GM18502 (cell line): ENCODE results near the gene FAM20C.

Source experiments
- ATAC-seq: cut with Tn5 transposase; IDR thresholded peaks from one replicate; pipeline ENCODE4 v1.9.1; 2021; ENCODE audit warnings: mild to moderate bottlenecking; ENCODE audit not compliant: unreplicated experiment, poor library complexity

FAM20C gene

DNA sequence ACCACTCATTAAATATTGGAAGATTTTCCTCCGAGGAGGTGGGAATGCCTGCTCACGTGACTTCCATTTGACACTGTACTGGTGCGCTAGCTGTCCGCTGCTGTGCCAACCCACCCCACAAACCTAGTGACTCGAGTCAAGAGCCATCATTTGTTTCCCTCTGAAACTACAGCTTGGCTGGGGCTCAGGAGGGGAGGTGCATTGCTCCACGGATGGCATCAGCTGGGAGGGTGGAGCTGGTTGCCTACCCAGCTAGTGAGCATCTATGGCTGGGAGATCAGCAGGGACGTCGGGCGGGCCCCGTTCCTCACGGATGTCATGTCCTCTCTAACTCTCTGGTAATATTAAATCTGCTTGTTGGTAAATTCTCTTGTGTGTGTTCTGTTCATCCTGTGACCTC, 88.1 kb downstream of the FAM20C start:
- ATAC-seq = no peak

DNA sequence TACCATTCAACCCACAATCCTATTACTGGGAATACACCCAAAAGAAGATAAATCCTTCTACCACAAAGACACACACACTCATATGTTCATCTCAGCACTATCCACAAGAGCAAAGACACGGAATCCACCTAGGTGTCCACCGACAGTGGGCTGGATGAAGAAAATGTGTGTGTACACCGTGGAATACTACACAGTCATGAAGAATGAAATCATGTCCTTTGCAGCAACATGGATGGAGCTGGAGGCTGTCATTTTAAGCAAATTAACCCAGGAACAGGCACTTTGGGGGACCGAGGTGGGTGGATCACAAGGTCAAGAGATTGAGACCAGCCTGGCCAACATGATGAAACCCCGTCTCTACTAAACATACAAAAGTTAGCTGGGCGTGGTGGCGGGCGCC, 89.3 kb downstream of the FAM20C start:
- ATAC-seq = no peak

DNA sequence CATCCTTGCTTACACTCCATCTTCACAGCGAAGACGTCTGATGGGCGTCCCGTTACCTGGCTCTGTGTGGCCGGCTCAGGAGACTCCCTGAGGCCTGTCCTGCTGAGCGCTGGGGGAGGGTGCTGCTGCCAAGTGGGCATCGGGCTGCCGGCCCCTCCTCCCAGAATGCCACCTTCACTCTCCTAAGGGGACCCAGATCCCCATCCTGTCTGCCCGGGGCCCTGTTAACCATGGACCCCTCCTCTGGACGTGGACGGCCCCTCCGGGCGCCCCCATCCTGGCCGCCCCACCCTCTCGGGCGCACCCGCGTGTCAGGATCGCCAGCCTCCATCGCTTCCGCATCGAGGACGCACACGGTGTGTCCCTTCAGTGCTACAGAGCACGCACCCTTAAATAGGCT, 90.2 kb downstream of the FAM20C start:
- ATAC-seq = no peak

DNA sequence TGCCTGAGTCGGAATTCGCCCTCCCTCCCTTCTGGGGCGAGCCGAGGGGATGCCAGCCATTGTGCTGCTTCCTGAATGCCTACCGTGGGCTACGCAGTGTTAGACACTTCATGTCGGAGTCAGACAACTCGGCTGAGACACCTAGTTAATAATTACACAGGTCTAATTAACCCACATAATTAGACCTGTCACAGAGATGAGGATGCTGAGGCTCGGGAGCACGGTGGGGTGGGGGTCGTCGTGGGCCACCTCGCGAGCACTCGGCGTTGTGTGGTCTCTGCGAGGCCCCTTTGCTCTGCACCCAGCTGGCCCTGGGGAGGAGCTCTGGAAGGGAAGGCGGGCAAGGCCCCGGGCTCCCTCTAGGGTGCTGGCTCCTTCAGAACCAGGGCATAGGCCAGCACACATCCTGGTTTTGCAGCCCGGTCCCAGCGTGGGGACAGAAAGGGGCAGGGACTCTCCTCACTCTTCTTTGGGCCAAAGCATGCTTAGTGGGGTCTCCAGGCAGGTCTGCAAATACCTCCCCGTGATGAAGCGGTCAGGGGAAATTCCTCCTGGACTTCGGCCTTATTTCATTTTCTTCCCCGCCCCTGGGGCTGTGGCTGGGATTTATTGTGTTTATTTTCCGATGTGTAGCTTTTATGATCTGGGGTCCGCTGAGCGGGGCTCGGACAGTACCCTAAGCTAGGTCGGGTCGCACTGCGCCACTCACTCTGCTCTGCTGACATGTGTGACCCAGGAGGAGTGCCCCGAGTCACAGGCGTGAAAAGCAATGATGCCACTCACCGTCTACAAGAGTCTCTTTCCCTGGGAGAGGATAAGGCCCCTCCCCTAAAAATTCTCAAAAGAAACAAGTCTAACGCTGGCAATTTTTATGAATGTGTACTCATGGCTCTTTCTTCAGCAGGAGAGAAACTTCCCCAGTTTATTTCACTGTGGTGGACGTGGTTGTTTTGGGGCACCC, 92.7 kb downstream of the FAM20C start:
- no peak for ATAC-seq

DNA sequence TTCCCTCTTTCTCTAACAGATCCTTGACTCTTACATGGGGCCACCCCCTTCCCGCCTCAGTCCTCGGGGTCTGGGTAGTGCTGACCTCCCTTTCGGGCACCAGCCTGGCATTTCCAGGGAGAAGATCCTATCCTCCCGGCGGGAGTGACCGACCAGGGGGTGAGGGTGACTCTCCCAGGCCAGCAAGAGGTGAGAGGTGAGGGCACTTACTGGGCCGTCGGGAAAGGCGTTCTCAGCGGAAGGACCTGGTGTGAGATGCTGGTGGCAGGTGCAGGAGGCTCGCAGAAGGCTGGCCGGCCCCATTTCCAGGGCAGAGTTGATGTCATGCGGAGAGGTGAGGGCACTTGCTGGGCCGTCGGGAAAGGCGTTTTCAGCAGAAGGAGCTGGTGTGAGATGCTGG, 93.4 kb downstream of the FAM20C start:
- no peak for ATAC-seq

DNA sequence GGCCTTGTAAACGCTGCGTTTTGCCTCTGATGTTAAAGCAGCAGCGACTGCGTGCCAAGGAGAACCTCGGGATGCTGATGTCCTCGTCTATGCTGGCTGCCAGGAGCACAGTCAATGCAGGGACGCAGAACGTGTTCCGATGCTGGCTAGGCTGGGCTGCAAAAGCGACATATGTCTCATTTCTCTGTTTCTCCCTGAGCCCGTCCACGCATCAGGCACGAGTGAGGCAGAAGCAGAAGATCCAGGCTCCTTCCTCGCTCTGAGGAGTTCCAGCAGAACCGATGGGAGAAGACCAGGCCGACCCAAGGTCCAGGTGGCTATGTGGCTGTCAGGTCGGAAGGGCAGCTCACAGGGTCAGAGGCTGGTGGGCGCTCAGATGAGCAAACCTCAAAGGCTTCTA, 93.9 kb downstream of the FAM20C start:
- ATAC-seq = no peak

DNA sequence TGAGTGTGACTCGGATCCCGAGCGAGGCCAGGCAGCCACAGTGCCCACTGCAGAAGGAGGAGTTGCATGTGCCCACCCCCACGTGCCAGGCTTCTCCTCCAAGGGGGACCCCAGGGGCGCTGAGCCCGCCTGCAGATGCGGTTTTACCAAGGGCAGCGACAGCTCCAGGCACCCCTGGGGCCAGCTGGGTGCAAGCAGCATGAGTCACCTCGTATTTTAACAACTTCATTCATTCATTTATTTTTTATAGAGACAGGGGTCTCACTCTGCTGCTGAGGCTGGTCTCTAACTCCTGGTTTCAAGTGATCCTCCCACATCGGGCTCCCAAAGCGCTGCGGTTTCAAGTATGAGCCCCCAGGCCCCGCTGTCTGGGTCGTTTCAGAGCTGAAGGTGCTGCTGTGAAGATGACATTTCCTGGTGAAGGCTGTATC, 96.3 kb downstream of the FAM20C start:
- ATAC-seq = no peak

DNA sequence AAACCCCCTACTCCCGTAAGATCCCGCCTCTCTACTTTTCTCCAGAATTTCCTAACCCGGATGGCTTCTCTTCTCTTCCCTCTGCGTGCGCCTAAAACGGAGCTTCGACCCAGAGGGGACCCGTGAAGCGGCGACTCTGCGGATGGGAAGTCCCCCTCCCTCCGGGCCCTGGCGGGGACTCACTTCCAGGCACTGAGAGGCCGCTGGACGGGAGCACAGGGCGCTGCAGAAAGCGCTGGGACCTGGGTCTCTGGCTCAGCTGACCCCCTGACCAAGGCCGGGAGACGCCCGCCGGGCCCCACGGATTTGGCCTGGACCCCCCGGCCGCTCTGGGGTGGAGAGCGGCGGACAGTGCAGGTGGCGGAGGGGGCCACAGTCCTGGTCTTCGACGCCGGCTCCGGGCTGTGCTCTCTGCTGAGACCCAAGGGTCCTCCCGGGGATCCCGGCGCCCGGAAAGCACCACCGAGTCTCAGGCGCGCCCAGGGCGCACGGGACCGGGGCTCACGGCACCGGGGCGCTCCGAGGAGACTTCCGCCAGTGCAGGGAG, 96.9 kb downstream of the FAM20C start:
- ATAC-seq = no peak

DNA sequence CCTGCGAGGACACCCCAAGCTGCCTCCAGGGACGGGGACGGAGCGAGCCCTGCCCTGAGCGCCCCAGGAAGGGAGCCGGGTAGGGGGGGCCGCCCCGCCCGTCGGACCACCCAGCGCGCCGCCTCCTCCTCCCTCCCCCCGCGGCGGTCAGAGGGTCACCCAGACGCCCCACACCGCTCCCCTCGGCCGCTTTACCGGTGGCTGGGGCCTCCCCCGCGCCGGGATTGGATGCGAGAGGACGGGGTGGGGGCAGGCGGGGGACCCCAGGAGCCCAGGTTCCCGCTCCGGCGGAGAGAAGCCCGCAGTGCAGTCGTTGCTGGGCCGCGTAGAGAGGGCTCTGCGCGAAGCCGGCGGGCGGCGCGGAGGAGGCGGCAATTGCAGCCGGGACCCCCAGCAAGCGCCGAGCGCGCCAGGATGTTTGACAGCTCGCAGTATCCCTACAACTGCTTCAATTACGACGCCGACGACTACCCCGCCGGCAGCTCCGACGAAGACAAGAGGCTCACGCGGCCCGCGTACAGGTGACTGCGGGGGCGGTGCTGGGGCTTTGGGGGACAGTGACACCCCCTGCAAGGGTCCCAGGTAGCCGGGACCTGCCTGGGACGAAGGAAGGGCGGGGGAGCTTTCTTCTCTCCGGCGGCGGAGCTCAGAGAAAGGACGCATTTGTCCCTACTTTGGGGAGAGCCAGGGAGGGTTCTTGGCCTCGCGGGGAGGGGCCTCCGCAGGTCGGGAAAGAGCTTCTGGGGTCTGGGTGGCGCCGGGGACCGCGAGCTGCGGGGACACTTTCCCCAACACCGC, 97.6 kb downstream of the FAM20C start, which contains the start of gene FOXL3:
Gene FOXL3, plus strand, starts transcription at position 415 of the 798 bp plus-strand sequence. Its CDS starts 0 bp downstream, at position 415.
- ATAC-seq = no peak

DNA sequence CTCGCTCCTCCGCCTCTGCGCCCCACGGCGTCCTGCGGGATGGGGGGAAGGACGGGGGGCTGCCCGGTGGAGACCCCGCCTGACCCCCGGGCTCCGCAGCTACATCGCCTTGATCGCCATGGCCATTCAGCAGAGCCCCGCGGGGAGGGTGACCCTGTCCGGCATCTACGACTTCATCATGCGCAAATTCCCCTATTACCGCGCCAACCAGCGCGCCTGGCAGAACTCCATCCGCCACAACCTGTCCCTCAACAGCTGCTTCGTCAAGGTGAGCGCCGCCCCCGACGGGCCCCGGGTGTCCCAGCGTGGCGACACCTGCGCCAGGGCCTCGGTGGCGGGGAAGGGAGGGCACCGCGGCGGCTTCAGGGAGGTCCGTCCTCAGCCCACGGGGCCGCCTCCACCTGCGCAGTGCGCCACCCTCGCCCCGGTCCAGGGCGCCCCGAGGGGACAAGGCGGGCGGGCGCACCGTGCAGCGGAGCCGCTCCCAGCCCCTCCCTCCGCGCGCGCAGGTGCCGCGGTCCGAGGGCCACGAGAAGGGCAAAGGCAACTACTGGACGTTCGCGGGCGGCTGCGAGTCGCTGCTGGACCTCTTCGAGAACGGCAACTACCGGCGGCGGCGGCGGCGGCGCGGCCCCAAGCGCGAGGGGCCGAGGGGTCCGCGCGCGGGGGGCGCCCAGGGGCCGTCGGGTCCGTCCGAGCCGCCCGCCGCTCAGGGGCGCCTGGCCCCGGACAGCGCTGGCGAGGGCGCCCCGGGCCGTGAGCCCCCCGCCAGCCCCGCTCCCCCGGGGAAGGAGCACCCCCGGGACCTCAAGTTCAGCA, 98.4 kb downstream of the FAM20C start:
- no peak for ATAC-seq

DNA sequence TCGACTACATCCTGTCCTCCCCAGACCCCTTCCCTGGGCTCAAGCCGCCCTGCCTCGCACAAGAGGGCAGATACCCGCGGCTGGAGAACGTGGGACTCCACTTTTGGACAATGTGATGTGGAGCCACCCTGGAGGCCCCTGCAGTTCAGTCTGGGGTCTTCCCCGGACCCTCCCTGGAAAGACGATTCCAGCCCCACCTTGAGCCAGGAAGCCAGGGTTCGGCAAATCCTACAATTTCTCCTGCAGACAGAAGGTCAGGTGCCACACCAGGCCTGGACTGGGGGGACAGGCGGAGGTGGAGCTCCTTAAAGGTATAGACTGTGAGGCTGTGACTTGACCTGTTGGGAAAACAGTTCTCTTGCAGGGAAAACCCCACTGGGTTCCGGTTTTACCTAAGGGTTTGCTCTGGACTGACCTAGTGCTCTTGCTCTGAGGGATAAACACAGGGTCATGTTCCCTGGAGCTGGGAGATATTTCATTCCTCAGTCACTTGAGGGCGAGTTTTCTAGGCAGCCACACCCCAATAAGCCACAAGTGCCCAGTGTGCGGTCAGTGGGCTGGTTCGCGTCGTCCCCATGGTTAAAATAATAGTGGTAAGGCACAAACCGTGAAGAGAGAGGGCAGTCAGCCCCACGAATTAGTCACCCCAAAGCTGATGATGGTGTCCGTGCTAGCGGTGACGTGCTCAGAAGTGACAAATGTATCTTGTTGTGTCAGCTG, 99.2 kb downstream of the FAM20C start:
- no peak for ATAC-seq

DNA sequence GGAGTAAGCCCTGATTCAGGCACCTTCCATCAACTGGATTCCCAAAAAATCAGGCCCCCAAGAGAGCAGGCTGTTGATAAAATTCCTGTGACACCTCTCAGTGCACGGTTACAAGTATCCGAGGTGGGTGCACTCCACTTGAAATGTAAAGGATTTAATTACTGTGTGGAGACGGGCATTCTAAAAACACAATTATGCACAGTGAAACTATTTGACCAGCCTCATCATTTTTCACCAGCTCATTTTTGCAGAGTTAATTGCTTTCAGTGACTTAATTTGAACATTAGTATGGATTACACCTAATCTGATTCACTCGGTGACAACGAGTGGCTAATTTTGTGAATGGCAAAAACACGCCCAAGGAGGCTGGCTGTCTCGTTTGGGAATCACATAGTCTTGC, 99.9 kb downstream of the FAM20C start:
- no peak for ATAC-seq

DNA sequence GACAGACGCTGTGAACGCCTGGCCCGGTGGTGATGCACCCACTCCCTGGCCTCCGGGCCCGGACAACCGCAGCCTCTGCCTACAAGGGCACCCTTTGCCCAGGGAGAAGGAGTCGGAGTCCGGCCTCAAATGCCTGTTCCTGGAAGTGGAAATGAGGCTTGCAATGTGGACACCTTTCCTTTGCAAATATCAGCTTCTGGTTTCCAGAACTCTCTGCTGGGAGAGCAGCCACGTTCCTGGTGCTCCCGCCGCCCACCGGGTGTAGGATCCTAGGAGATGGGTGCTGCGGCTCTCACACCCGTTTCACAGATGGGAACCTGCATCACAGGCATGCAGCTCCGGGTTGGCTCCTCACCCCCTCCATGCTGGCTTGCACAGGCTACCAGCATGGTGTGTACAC, 100.5 kb downstream of the FAM20C start:
- no peak for ATAC-seq

DNA sequence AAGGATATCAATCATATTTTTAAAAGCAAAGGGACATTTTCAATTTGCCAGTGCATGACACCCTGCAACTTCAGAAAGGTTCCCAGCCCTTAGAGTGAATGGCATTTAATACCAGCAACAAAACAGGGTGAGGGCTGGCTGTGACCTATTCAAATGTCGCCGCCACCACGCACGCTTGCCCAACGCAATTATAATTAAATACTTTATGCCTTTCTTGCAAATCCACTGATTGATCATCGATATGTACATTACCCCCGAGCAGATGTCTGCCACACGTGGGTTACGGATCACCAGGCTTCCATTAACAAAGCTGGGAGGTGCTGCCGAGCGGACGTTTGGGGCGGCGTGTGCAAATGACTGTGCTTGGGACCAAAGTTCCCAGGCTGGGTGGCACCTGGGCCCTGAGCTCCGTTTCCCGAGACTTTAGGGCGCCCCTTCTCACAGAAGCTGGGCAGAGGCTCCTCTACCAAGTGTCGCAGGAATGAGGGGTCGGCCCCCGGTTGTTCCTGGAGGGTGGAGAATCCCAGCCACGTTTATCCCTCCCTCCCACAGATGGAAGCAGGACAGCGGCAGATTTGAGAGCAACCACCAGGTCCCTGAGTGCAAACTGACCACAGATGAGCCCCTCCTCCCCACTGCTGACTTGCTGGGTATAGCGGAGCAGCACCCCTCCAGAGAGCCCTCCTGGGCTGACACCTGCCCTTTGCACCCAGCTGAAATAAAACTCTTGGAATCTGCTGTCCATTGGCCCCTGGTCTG, 101.5 kb downstream of the FAM20C start:
- no peak for ATAC-seq

DNA sequence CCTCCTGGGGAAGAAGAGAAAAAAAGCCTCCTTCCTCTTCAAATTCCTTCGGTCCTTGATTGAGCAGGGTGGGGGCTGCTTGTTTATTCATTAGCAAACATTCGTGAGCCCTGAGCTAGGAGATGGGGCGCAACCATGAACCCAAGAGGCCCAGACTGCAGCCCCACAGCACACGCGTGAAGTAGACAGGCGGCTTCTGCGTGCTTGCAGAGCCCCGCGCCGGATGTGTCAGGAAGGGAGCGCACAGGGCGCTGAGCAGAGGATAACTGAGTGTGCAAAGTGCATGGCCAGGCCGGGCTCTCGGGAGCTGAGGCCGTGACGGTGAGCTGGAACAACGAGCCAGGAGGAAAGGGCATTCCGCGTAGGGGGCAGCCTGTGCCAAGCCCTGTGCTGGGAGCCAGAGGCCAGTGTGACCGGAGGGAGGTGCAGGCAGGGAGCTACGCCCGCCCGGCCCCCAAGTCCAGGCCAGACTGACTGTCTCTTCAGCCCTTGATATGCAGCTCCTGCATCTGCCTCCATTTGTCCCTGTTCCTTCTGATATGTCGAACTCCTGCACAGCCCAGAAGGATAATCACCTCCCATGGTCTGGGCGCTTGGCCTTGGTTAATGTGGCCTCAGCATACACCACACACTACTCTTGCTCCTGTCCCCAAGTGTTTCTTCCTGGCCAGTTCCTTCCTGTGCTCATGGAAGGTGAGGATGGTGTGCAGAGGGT, 102.2 kb downstream of the FAM20C start:
- ATAC-seq = no peak

DNA sequence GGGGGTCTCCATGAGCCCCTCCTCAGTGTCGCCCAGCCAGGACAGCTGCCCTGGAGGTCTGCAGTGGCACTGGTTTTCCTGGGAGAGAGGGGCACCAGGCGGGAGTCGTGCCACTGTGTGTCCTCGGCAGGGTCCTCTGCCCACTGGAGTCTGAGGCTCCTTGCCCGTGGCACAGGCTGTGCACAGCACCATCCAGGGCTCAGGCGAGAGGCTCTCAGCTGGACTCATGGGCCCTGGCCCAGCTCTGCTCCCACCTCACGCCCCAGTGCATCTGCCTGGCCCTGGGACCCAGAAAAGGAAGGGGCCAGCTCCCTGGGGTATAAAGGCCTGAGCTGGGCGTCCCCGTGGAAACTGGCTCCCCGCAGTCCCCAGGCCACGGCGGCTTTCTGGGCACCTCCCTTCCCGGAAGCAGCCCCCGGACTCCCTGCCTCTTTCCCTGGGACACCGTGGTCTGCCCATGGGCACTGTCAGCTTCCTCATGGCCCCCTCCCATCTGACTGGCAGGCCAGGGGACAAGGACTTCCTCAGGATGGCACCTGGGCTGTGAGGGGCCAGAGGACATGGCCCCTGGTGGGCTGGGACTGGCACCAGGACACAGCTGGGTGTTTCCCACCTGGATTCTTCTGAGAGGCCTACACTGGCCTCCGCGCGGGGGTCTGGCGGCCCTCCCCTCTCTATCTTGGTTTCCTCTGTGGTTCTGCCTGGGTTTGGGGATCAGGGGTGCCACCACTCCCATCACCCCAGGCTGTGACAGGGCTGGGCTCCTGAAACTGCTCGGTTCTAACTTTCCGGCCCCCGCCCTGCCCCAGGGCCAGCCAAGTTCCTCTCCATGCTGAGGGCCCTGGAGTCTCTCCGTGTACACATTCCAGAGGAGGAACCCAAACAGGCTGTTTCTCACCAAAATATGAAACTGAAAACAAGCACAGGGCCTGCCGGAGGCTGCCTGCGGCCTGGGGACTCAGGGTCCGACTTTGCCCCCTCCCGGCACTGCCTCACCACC, 103.1 kb downstream of the FAM20C start:
- ATAC-seq = no peak

DNA sequence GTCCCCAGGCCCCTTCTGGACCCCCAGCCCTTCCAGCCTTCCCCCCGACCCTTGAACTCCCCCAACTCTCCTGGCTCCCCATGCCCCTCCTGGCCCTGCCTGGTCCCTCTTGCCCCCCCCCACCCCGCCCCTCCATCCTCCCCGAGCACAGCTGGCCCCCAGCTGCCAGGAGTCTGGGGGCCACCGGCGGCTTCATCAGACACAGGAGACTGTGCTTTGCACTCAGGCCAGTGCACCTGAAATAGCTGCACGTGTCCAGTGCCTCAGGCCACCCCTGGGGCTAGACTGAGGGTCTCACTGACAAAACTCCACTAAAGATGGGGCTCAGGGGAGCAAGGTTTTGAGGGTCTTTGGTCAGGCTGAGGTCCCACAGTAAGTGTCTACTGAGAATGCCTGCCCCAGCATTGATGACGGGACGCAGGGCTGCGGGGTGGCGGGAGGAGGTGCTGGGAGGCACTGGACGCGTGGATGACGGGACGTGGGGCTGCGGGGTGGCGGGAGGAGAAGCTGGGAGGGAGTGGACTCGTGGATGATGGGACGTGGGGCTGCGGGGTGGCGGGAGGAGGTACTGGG, 104.1 kb downstream of the FAM20C start:
- ATAC-seq = no peak
